Measurements from ENCODE around the gene HTRA3.

The HTRA3 gene

GRCh38 chr4:8322794-8323704 lies 53.5 kb downstream of the HTRA3 start:
- DNase-seq (ENCODE audit: extremely low read depth in 1 of 2, low read depth in 1 of 2): no peak

DNA sequence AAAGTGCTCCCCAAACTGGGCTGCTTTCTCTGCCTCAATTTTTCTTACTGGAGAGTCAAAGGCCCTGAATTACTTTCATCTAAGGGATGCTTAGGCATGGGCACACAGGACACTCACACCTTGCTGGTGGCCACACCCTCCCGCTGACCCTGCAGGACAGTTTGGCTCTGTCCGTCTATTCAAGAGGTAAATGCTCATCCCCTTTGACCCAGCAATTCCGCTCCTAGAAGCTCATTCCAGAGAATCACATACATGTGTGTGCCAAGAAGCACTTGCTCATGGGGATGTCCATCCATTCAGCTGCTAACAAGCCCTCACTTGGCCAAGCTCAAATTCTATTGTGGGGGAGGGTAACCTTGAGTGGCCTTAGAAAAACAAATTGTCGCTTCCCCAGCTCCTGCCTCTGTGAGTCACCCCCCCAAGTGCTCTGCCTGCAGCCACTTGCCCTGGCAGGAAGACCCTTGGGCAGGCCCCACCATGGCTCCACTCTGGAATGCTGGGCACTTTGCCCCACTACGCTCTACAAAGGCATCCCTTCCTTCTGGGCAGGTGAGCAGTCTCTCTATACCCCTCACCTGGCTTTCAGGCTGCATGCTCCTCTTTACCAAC lies 54.5 kb downstream of the HTRA3 start:
- no peak for DNase-seq (ENCODE audit: extremely low read depth in 1 of 2, low read depth in 1 of 2)

DNA sequence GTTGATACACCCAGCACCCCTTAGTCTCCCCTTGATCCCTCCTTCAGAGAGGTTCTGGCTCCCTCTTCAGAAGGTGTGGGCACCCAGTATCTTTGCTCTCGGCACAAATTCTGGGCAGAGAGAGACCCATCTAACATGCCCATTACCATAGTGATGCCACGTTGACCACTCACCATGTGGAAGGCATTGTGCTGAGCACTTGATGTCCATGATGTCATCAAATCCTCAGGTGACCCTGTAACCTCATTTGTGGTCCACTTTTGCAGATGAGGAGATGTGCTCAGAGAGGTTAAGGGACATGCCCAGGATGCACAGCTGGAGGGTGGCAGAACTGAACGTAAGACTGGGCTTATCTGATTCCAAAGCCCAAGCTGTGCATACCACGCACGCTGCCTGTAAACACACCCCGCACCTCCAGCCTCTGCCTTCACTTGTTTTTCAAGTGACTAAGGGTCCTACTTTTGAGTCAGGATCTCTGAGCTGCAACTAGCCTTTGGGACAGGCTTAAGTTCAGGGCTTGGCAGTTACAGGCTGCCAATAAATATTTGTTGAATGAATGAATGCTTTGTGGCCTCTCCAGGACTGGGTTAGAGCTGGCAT lies 55.2 kb downstream of the HTRA3 start:
- DNase-seq (ENCODE audit: extremely low read depth in 1 of 2, low read depth in 1 of 2): no peak

GRCh38 chr4:8325291-8325973 lies 55.9 kb downstream of the HTRA3 start:
- no peak for DNase-seq (ENCODE audit: extremely low read depth in 1 of 2, low read depth in 1 of 2)

GRCh38 chr4:8326206-8326605 lies 56.7 kb downstream of the HTRA3 start:
- no peak for DNase-seq (ENCODE audit: extremely low read depth in 1 of 2, low read depth in 1 of 2)

- DNase-seq (ENCODE audit: extremely low read depth in 1 of 2, low read depth in 1 of 2): no peak
Observed at GRCh38 chr4:8328456-8328855, 58.9 kb downstream of the HTRA3 start.

DNA sequence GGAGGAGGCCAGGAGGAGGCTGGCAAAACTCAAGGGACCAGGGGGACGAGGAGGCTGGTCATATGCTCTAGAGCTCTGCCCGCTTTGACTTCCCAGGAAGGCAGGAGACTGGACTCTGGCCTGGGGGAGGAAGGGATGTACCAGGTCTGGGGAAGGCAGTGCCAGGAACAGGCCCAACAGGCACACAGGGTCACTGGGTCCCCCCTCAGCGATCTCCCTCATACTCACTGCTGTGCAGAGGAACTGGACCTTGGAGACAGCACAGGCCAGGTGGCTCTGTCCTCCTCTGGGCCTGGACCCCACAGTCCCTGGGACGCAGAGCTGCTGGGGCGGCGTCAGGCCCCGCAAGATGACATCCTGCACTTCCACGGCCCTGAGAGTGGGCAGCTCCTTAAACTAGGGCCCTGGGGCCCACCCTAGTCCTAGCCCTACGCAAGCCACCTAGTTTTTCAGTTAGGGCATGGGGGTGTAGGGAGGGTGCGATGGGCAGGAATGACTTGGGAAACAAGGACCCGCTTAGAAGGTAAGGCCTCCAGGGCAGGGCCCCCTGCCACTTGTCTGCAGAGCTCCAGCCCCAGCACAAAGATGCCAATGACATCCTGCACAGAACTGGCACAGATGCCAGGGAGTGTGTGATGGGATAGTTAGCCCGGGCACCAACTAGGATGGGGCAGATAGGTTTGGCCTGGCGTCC lies 59.5 kb downstream of the HTRA3 start:
- no peak for DNase-seq (ENCODE audit: extremely low read depth in 1 of 2, low read depth in 1 of 2)

DNA sequence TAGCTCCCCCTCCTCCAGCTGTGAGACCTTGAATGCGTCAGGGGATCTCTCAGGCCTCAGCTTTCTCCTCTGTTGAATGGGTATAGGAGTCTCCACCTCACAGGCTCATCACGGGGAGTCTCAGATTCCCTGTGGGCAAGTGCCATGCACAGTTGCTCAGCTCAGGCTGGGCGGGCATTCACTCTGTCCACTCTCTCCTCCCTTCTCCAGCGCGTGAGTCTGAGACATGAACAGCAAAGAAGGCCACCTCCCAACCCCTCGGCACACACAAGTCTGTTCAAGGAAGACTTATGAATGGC lies 60.0 kb downstream of the HTRA3 start:
- DNase-seq (ENCODE audit: extremely low read depth in 1 of 2, low read depth in 1 of 2): no peak

GRCh38 chr4:8329859-8330761 lies 60.6 kb downstream of the HTRA3 start:
- no peak for DNase-seq (ENCODE audit: extremely low read depth in 1 of 2, low read depth in 1 of 2)

GRCh38 chr4:8330821-8331574 lies 61.4 kb downstream of the HTRA3 start:
- no peak for DNase-seq (ENCODE audit: extremely low read depth in 1 of 2, low read depth in 1 of 2)

- DNase-seq (ENCODE audit: extremely low read depth in 1 of 2, low read depth in 1 of 2): no peak
Observed at GRCh38 chr4:8331575-8331955, 62.0 kb downstream of the HTRA3 start.

- no peak for DNase-seq (ENCODE audit: extremely low read depth in 1 of 2, low read depth in 1 of 2)
Observed at GRCh38 chr4:8332038-8332857, 62.7 kb downstream of the HTRA3 start.

GRCh38 chr4:8332891-8333331 lies 63.4 kb downstream of the HTRA3 start:
- no peak for DNase-seq (ENCODE audit: extremely low read depth in 1 of 2, low read depth in 1 of 2)

GRCh38 chr4:8333726-8334460 lies 64.3 kb downstream of the HTRA3 start:
- no peak for DNase-seq (ENCODE audit: extremely low read depth in 1 of 2, low read depth in 1 of 2)

DNA sequence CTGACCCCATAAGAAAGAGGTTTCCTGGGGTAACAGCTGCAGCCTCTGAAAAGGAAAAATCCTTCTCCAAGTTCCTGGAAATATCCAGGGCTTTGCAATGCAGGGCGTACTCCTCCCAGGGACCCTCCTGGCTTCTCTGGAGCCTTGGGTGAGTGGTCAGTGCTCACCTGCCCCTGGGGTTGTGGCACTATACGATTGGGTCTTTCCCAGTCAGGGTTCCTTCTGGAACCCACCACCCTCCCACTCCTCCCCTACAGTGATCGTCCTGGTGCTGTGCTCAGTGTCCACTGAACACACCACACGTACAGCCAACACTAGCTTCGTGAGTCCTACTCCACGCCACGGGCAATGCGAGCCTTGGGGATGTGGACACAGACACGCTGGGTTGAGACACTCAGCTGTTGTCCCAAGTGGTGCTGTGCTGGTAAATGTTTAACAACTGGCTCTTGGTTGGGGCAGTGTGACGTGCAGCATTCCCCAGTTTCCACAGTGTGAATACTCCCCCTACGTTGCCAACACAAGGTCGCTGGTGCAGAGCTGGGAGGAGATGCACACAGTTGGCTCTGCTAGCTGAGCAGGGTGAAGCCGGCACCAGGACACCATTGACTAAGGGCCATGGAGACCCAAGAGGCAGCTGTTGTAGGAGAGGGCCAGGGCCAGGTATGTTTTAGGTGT lies 65.4 kb downstream of the HTRA3 start:
- DNase-seq (ENCODE audit: extremely low read depth in 1 of 2, low read depth in 1 of 2): no peak

- DNase-seq (ENCODE audit: extremely low read depth in 1 of 2, low read depth in 1 of 2): no peak
Observed at GRCh38 chr4:8335848-8336247, 66.3 kb downstream of the HTRA3 start.

GRCh38 chr4:8336412-8337075 lies 67.0 kb downstream of the HTRA3 start:
- DNase-seq (ENCODE audit: extremely low read depth in 1 of 2, low read depth in 1 of 2): no peak

All from stimulated activated CD8-positive, alpha-beta memory T cell treated with anti-CD3 and anti-CD28 coated beads, Interleukin-7, amount 100 ng/mL, for 48 hours (primary cell).